Stimulated activated CD8-positive, alpha-beta memory T cell treated with anti-CD3 and anti-CD28 coated beads, Interleukin-2, amount 100 ng/mL, for 48 hours (primary cell): Measurements from ENCODE around the gene MCM6.

Source experiments
- DNase-seq, 2 donors: peaks; one replicate each; pipeline ENCODE4 v3.0.0-alpha.2; 2020; ENCODE audit warnings: low read depth in 2 of 2

MCM6 gene

DNA sequence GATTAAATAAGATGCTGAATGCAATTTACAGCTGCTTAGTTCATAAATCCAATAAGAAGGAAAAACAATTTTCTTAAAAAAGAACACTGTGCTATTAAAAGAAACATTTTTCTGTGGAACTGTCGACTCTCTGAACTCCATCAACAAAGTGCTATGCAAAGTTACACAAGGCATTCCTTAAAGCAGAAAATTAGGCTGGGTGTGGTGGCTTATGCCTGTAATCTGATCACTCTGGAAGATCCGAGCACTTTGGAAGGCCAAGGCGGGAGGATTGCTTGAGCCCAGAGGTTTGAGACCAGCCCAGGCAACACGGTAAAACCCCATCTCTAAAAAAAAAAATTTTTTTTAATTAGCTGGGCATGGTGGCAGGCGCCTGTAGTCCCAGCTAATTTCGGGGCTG, 13.0 kb downstream of the MCM6 start:
- DNase-seq, result no peak

DNA sequence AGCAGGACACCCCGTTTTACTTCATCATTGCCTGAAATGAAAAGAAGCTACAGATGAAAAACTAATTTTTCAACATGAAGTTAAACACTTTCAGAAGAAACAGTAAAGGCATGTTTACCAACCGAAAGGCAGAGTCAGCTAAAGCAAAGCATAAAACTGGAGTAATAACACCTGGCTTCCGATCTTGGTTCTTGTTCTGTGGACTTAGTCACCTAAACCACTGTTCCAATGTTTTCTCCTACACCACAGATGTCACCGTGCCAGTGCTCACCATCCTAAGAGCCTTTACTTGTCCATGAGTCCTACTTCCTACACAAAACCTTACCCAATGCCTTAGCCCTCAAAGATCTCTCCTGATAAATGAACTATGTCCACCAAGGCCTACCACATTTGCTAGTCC, 13.5 kb downstream of the MCM6 start:
- DNase-seq, result no peak

DNA sequence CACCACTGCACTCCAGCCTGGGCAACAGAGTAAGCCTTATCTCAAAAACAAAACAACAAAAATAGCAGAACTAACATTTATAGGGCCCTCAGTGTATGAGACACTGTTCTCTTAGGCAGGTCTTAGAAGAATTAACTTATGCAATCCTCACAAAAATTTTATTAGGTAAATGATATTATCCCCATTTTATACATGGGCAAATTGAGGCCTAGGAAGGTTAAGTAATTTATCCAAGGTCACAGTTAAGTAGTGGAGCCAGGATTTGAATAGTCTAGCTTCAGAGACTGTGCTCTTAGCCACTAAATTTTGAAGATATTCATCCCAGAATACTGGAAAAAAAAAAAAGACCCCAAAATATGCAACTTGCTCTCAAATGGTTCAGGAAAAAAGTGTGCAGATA, 22.8 kb downstream of the MCM6 start:
- DNase-seq, result no peak

DNA sequence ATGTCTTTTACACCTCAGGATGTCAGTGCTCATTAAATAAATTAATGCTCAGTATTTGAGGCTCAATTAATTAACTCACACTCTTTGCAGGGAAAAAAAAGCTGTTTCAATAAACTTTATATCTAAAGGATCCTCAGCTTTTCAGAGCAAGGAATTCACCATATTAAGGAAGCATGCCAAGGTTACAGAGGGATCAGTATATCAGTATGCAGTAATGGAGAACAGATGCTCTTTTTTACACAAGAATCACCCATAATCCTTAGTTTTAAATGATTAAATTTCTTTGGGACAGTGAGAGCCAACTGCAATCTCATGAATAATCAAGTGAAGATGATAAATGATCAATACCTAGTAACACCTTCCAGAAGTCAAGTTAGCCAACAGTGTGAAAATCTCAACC, 24.4 kb downstream of the MCM6 start:
- DNase-seq, result no peak

DNA sequence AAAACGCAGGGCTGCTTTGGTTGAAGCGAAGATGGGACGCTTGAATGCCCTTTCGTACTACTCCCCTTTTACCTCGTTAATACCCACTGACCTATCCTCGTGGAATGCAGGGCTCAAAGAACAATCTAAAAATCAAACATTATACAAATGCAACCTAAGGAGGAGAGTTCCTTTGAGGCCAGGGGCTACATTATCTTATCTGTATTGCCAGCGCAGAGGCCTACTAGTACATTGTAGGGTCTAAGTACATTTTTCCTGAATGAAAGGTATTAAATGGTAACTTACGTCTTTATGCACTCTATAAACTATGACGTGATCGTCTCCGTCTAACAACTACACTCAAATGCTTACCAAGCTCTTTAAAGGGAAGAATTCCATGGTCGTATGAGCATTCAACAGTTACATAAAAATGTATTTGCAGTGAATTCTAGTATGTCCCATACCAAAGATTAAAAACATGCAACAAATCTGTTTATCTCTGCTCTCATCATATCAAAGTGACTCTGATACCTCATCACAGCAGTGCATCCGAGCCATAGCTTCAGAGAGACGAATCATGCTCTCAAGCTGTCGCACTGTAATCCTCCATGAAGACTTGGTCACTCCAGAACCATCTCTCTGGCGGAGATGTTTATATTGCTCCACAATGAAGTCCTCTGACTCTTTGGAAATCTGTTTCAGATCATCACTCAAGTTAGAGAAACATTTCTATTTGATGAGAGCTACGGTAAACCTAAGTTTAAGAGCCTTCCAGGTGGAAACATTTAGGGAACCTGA, 25.2 kb downstream of the MCM6 start:
- no peak for DNase-seq

DNA sequence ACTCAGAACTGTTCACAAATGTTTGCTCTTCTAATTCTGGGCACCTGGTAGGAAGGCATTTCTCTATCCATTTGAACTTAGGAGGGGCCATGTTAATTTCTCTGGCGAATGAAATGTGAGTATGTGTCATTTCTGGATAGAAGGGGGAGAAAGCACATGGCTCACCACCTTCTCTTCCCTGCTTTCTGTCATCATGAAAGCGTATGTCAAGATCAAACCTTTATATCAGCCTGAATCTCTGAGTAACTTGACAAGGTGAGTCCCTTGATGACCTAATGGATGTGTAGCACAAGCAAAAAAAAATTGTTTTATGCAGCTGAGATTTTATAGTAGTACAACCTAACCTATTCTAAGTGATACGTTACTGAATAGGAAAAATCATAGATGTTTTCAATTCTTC, 27.2 kb downstream of the MCM6 start:
- DNase-seq, result no peak

DNA sequence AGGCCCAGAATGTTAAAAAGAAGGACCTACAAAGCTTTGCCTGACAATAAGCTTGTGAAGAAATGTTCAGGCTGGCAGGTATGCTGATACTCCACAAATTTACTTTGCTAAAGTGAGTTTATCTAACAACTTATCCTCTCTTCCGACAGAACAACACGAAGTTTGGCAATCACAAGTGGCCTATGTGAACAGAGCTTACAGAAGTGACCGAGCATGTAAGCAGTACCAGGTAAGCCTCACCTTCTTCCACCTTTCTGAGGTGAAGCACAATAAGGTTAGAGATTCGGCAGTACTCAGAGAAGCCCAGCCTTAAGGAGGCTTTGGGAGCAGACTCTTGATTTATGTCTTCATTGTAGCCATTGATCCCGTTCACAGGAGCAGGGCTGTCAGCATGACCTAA, 30.2 kb downstream of the MCM6 start:
- DNase-seq, result no peak

DNA sequence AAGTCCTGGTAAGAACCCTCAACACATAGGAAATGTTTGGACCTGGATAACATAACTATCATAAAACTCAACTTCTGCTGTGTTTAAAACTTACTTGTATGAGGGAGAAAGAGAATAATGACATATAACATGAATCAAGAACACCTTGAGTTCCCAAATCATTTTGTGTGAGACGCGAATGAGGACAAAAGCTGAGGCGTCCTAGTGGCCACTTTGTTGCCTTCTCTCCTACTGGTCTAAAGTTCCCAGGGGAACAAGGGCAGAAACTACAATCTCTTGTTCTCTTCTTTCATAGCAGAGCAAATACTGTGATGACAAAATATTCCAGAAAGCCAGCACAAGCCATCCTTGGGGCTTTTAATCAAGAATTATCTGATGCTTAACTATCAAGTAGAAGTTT, 31.0 kb downstream of the MCM6 start:
- no peak for DNase-seq

DNA sequence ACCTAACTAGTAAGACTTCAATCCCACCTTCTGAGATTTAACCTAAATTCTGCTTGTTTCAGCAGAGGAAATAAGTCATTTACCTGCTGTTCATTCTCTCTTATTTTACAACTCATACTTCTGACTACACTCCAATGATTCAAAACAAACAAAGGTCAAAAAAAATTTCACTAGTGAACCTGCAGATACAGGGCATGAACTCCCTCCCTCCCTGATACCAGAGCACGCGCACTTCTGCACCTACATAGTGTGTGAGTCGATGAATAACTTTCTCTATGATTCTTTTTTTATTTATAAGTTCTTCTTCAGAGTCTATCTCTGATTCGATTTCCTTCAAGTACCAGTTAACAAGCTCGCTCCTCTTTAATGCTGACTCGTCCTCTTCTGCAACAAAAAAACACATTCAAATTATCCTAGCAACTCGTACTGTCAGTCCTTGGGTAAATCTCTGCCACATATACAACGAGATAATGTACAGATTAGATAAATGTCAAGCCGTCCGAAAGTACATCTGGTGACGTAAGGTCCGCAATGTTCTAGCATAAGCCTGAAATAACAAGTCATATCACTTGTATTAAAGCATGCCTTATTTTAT, 31.8 kb downstream of the MCM6 start:
- DNase-seq, result no peak

DNA sequence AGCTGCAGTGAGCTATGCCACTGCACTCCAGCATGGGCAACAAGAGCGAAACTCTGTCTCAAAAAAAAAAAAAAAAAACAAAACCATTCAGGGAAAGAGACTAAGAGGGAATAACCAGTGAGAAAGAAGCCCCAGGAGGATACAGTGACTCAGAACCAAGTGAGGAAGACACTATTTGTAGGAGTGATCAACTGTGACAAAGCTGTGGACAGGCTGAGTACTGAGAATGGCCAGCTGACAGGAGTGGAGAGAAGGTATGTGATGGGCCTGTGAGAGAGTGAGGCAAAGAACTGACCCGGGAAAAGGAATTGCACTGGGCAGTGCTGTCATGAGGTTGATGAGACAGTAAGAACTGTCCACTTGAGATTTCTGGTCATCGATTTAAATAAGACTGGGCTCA, 32.6 kb downstream of the MCM6 start:
- DNase-seq, result no peak

DNA sequence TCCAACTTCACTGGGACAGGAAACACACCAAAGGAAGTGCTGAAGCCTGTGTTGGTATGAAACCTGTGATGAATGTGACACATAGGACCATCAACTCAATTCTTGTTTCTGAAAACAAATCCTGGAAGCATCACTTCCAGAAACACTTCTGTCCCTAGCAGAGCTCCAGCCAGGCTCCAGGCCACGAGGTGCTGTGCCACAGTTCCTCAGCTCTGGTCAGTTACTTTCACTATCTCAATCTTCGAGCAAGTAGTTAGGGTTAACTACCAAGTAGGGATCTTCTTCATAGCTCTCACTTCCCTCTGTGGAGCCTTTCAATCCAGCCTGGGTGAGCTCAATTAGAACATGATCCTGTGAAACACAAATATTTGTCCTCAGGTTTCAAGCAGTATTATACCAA, 35.6 kb downstream of the MCM6 start:
- no peak for DNase-seq

DNA sequence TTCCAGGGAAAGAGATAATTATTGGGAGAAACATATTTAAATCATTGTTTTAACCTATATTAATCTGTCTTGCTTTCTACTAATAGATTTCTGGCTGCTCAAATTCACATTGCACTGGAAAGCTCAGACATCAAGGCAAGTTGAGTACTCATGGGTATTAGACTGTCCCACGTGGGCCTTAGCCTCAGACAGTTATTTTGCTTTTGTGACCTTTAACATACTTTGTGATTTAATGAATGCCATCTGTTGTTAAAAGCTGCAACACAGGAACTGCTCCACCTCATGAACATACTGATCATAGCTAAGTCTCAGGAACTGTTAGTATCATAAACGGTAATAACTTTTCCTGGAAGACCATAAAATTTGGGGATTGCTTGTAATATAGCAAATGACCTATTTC, 36.5 kb downstream of the MCM6 start:
- no peak for DNase-seq

DNA sequence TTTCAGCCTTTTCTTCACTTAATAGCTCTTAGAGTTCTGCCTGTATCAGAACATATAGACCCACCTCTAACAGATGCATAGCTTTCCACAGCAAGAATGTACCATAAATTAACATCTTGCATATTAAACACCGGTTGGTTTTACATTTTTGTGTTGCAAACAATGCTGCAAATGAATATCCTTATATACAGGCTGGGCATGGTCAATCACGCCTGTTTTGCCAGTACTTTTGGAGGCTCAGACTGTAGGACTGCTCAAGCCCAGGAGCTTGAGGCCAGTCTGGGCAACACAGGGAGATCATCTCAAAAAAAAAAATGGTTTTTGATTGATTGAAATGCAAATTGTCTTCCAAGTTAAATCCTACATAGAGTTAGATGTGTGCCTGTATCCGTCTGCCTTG, 37.7 kb downstream of the MCM6 start:
- no peak for DNase-seq

DNA sequence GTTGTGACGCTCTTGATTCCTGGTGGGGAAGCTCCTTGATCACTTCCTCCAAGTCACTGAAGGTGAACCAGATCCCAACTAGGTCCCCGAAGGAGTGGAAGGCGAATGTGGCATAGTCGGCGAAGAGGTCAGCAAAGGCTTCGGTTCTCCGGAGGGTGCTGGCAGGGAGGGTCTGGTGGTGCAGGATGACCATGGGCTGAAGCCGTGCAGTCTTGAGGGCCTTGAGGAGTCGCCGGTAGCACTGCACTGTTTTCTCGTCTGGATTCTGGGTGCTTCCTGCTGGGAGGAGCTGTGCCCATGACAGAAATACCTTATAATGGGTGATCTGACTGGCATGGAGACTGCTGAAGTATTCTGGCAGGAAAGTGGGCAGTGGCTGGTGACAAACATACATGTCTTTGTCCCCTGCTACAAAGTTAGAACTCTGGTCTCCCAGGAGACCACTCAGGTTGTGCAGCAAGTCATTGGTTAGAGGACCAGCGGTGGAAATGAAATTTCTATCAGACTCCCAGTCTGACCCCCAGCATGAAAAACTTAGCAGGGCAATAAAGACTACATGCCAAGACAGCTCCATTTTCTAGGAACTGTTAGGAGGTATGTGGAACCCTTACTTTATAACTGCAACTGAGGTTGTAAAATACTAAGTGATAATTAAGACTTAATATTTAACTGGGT, 39.5 kb downstream of the MCM6 start, which contains the start of gene LCT:
TSS of gene LCT (minus strand) at position 589 of the 675 bp plus-strand sequence. CDS start at position 574, 15 bp downstream.
- no peak for DNase-seq

DNA sequence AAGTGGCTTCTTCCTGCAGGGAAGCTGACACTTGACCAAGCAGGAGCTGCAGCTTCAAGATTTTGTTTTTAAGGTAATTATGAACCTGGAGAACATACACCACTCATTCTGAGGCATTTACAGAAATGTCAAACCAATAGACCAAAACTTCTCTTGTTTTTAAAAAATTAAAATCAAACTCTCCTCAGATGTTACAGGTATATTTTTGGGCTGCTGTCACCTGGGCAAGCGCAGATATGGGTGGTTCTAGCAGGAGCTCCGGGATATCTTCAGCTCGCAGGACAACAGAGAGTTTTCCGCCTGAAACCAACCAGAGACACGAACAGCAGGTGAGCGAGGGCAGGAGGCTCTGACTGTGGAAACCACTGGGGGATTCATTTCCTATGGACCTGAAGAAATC, 43.4 kb downstream of the MCM6 start:
- DNase-seq, result no peak

DNA sequence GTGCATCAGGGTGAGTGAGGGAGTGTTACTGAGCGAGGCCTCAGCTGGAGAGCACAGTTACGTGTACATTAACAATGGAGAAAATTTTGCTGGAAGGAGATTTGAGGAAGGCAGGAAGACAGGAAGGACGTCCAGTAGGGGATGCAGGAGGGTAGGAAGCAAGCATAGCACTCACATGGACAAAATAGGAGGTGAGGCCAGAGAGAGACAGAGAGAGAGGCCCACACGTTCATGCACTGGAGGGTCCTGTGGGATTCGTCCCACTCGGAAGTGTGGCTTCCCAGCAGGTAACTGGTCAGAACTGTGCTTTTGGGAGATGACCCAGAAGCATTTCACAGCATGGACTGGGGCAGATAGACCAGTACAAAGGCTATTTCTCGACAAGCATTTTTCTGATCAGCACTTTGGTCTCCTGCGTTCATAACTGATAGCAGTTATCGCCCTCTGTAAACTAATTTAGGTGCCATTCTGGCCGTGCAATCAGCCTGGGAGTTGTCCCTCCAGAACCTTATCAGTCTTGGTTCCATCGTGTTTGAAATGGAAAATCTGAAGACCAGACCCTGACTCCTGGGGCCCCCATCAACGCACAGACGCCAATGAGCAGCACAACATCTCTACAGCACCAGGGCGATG, 44.9 kb downstream of the MCM6 start:
- DNase-seq, result no peak

DNA sequence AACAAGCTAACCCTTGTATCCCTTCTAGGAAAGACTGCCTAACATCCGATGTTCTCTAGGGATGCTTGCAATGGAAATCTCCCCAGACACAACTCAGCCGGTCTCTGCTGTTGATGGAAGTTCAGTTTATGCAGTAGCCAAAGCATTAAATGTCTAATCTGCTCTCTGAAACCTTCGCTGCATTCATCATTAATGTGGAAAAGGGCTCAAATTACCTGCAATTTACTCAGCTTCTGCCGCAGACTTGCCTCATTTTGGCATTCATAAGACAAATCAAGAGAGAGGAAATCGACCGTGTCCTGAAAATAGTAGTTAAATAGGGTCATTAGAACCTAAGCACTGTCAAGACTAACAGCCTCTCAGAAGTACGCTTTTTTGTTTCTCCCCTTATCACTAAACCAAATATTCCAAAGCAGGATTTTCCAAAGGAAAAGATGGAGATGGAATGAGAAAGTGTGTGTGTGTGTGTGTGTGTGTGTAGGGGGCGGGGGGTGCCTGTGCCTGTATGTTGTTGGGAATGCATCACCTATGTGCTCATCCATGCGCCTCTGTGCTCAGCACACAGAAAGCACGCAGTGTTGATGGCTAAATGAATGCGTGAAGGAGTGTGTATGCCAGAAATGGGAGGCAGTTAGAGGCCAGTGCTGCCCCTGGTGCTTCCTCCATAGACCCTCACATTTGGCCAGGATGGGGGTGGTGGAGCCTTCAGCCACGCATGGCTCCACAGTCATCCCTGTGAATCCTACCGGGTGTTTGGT, 46.7 kb downstream of the MCM6 start:
- no peak for DNase-seq

DNA sequence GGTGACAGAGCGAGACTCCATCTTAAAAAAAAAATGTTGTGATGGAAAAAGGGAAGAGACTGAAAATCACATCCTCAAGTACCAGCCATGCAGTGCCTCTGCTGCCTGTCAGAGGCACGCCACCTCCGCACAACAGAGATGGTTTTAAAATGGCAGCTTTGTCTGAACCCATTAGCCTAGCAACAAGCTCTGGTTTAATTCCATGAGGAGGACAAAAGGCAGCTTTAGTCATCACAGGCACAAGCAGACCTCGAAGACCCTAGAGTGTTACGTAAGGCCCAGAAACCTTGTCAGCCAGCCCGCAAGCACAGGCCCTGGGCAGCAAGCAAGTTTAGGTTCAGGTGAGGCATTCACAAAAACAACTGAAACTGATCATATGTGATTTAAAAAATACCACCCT, 49.7 kb downstream of the MCM6 start:
- DNase-seq, result no peak

DNA sequence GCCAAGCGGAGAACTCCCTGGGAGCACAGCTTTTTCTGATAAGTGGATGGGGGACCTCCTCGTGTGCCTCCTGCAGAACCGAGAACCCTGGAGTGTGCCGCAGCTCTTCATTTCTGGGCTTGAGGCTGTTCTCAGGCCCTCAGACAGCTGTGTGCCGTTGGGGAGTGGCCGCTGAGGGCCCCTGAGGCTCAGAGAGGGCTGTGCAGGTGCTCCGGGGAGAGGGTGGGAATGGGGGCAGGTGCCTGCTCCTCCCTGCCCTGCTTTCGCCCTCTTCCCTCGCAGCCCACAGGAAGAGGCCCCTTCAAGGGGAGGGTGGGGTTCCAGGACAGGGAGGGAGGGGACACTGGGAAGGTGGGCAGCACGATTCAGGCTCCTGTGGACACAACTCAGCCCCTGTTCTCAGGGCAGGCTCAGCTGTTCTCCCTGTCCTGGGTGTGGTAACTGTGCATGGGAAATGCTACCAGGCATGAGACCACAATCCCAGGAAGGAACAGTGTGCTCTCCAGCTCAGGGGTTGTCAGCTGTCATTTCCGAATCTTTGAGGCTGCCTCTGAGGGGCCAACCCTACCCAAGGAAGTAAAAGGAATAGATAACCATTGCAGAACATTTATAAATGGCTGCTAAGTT, 50.6 kb downstream of the MCM6 start:
- DNase-seq, result no peak

DNA sequence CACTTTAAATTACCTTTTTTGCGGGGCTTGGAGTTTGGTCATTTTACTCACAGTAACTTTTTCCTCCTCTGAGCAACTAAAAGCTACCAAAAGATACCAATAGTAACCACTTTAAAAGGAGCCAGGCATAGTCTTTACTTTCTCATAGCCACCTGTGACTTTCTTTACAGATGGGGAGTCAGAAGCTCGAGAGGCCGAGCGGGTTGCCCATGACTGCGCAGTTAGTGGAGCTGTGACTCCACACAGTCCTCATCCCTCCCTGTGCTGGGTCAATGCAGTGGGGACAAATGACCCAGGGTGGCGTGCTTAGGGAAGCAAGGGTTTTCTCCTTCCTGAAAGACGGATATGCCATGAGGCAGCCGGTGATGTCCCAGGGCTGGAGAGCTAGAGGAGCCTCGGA, 51.1 kb downstream of the MCM6 start:
- DNase-seq, result no peak

DNA sequence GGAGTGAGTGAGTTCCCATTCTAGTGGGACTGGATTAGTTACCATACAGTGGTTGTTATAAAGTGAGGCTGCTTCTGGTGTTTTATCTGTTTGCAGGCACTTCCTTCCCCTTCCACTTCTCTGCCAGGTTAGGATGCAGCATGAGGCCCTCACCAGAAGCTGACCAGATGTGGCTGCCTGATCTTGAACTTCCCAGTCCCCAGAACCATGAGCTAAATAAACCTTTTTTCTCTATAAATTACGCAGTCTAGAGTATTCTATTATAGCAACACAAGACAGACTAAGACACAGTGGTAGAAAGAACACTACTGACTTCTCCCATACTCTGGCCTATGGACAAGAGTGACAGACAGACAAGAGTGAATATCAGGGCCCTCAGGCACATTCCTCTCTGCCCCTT, 53.4 kb downstream of the MCM6 start:
- no peak for DNase-seq

DNA sequence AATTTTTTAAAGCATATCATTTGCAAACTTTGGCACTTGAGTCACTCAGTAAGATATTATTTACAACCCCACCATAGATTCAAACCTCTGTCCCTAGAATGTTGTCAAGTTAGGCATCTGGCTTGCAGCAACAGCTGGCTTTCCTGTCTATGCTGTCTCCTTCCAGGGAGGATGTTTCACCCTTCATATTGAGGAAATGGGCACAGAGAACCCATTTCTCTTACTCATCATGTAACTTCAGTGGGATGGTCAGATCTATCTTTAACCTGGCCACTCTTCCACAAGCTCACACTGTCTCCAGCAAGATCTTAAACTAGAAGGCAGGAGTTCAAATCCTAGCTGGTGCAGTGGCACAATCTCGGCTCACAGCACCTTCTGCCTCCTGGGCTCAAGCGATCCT, 55.1 kb downstream of the MCM6 start:
- no peak for DNase-seq
